BE2C (cell line): ENCODE measurements around the gene CACNB4.

Experiments
- DNase-seq: peaks from one replicate; pipeline ENCODE4 v3.0.0-alpha.2; 2020
- H3K27me3 ChIP-seq: fragments of 250-450 bp; sonication (Bioruptor Pico); 2 replicates; pipeline ENCODE4 v1.5.1; 2020; ENCODE audit warnings: mild to moderate bottlenecking
- H3K36me3 ChIP-seq: fragments of 250-450 bp; sonication (Bioruptor Pico); 2 replicates; pipeline ENCODE4 v1.5.1; 2020; ENCODE audit warnings: mild to moderate bottlenecking
- H3K4me1 ChIP-seq: fragments of 250-450 bp; sonication (Bioruptor Pico); 2 replicates; pipeline ENCODE4 v1.5.1; 2020
- H3K4me3 ChIP-seq: 2 replicates; pipeline ENCODE4 v1.5.1; 2011; ENCODE audit warnings: low read depth, low read length
- H3K9me3 ChIP-seq: fragments of 250-450 bp; sonication (Bioruptor Pico); 2 replicates; pipeline ENCODE4 v1.5.1; 2020
- TF ChIP-seq, protein P1 (sequence below): IDR thresholded peaks from 2 replicates; pipeline ENCODE4 v1.5.1; 2012; ENCODE audit warnings: mild to moderate bottlenecking, low read depth, low read length

The CACNB4 gene

GRCh38 chr2:151805961-151806360 is 292.9 kb downstream of the CACNB4 start:
- H3K4me3 ChIP-seq = no peak overlapping the region
- TF ChIP-seq, protein P1, sequence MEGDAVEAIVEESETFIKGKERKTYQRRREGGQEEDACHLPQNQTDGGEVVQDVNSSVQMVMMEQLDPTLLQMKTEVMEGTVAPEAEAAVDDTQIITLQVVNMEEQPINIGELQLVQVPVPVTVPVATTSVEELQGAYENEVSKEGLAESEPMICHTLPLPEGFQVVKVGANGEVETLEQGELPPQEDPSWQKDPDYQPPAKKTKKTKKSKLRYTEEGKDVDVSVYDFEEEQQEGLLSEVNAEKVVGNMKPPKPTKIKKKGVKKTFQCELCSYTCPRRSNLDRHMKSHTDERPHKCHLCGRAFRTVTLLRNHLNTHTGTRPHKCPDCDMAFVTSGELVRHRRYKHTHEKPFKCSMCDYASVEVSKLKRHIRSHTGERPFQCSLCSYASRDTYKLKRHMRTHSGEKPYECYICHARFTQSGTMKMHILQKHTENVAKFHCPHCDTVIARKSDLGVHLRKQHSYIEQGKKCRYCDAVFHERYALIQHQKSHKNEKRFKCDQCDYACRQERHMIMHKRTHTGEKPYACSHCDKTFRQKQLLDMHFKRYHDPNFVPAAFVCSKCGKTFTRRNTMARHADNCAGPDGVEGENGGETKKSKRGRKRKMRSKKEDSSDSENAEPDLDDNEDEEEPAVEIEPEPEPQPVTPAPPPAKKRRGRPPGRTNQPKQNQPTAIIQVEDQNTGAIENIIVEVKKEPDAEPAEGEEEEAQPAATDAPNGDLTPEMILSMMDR = no peak
- peaks cover 2% of the 10 kb centered on the region; the same call in 1 of the 2 replicates for H3K36me3 ChIP-seq
- no peaks in the 10 kb centered on the region for H3K4me1 ChIP-seq
- no peaks in the 10 kb centered on the region for H3K9me3 ChIP-seq
- no peaks in the 10 kb centered on the region for H3K27me3 ChIP-seq
- no peak for DNase-seq

DNA sequence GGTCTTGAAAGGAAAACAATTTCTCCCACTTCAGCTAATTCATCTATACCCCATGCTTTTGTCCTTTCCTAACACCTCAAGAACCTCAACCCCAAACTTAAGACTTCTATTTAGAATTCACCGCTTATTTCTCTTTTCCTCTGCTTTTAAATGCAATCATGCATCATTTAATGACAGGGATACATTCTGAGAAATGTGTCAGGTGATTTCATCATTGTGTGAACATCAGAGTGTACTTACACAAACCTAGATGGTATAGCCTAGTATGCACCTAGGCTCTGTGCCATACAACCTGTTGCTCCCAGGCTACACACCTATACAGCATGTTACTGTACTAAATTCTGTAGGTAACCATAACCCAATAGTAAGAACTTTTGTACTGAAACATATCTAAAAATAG is 293.5 kb downstream of the CACNB4 start:
- no peak for DNase-seq
- TF ChIP-seq, protein P1 = no peak
- H3K36me3 ChIP-seq = peaks cover 2% of the 10 kb centered on the region; the same call in 1 of the 2 replicates
- no peaks in the 10 kb centered on the region for H3K4me1 ChIP-seq
- no peaks in the 10 kb centered on the region for H3K27me3 ChIP-seq
- H3K4me3 ChIP-seq = no peak overlapping the region
- no peaks in the 10 kb centered on the region for H3K9me3 ChIP-seq

DNA sequence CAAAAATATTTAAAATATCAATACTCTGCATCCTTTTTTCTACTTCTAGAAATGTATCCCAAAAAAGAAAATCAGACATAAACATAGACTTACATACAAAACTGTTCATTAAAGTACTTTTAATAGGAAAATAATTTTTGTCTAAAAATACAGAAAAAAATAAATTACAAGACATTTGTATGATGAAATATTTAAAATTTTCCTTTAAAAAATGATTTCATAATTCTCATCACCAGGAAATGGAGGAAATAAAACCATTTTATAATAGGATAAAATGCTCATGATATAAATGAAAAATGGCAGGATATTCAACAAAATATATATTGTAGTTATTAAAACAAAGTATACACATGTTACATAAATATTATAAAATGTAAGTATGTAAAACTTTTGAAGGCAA is 295.0 kb downstream of the CACNB4 start:
- TF ChIP-seq, protein P1 = no peak

GRCh38 chr2:151802315-151802714 is 296.5 kb downstream of the CACNB4 start:
- no peaks in the 10 kb centered on the region for H3K9me3 ChIP-seq
- no peaks in the 10 kb centered on the region for H3K27me3 ChIP-seq
- peaks cover 2% of the 10 kb centered on the region; the same call in 1 of the 2 replicates for H3K36me3 ChIP-seq
- TF ChIP-seq, protein P1 = no peak
- DNase-seq = no peak
- H3K4me1 ChIP-seq = no peaks in the 10 kb centered on the region
- H3K4me3 ChIP-seq = no peak overlapping the region

More for the DNA sequence above, 295.0 kb downstream of the CACNB4 start:
- H3K36me3 ChIP-seq = peaks cover 2% of the 10 kb centered on the region; the same call in 1 of the 2 replicates
- no peak for DNase-seq
- H3K4me3 ChIP-seq = no peak overlapping the region
- no peaks in the 10 kb centered on the region for H3K27me3 ChIP-seq
- H3K9me3 ChIP-seq = no peaks in the 10 kb centered on the region
- no peaks in the 10 kb centered on the region for H3K4me1 ChIP-seq

DNA sequence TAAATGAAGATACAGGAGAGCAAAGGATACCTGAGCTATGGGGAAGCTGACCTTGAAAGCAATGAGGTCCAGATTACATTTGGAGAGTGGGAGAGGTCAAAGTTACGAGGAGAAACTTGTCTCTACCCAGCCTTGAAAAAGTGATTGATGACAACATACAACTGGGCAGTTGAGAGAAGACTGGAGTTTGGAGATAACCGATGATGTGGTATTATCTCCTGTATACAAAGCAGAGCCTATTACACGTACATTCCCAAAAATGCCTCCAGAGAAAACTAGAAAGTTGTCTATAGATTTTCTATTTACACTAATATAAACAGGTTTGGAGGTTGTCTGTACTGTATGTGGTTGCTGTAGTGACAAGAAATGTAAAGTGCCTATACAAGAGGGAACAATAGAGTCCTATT is 299.0 kb downstream of the CACNB4 start:
- Histone ChIP-seq H3K36me3 (no peaks in the 10 kb centered on the region), H3K27me3 (no peaks in the 10 kb centered on the region), H3K4me3 (no peak overlapping the region), H3K4me1 (no peaks in the 10 kb centered on the region), H3K9me3 (no peaks in the 10 kb centered on the region)
- no peak for DNase-seq
- TF ChIP-seq, protein P1 = no peak

DNA sequence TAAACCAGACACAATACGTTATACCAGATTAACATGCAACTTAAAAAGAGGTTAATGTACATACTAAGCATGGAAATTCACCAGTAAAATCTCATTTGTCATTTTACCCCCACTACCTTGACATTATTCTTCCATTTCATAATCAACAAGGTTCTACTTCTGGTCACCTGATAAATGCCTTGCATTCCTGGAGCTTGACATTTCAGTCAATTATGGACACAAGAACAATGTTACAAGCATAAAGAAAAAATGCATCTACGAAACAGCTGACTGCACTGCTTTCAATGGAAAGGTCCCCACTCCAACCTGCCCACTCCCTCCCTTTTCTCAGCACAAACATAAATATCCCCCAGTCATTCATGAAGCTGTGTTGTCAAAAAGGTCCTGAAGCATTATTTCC is 302.1 kb downstream of the CACNB4 start:
- H3K27me3 ChIP-seq = no peaks in the 10 kb centered on the region
- no peaks in the 10 kb centered on the region for H3K9me3 ChIP-seq
- no peak overlapping the region for H3K4me3 ChIP-seq
- no peaks in the 10 kb centered on the region for H3K4me1 ChIP-seq
- TF ChIP-seq, protein P1 = no peak
- DNase-seq = no peak
- no peaks in the 10 kb centered on the region for H3K36me3 ChIP-seq
